Stimulated activated CD8-positive, alpha-beta memory T cell treated with anti-CD3 and anti-CD28 coated beads, Interleukin-15, amount 100 ng/mL, for 24 hours (primary cell): ENCODE measurements around the gene EEFSEC.

Experiments used
- DNase-seq: peaks from one replicate; pipeline ENCODE4 v3.0.0-alpha.2; 2020; ENCODE audit warnings: low read depth

Gene EEFSEC

GRCh38 chr3:128242818-128243601 lies 89.7 kb downstream of the EEFSEC start:
- no peak for DNase-seq

GRCh38 chr3:128243602-128244504 lies 90.6 kb downstream of the EEFSEC start:
- DNase-seq = no peak

GRCh38 chr3:128245460-128245859 lies 92.2 kb downstream of the EEFSEC start:
- DNase-seq = no peak

GRCh38 chr3:128247666-128248409 lies 94.6 kb downstream of the EEFSEC start:
- DNase-seq = no peak

- DNase-seq = no peak
These were observed 98.8 kb downstream of the EEFSEC start for GRCh38 chr3:128252083-128252482.

- DNase-seq = no peak
These were observed 99.9 kb downstream of the EEFSEC start for GRCh38 chr3:128253150-128253549.

- no peak for DNase-seq
These were observed 100.8 kb downstream of the EEFSEC start for GRCh38 chr3:128254066-128254590.

- no peak for DNase-seq
These were observed 101.7 kb downstream of the EEFSEC start for GRCh38 chr3:128254967-128255366.

GRCh38 chr3:128256131-128256530 lies 102.8 kb downstream of the EEFSEC start:
- no peak for DNase-seq

GRCh38 chr3:128257632-128258031 lies 104.4 kb downstream of the EEFSEC start:
- DNase-seq = no peak

- no peak for DNase-seq
These were observed 107.0 kb downstream of the EEFSEC start for GRCh38 chr3:128260275-128260674.

GRCh38 chr3:128262457-128262856 lies 109.2 kb downstream of the EEFSEC start:
- DNase-seq = no peak

- no peak for DNase-seq
These were observed 109.8 kb downstream of the EEFSEC start for GRCh38 chr3:128263118-128263517.

GRCh38 chr3:128263946-128264345 lies 110.7 kb downstream of the EEFSEC start:
- DNase-seq = no peak

GRCh38 chr3:128266453-128266852 lies 113.2 kb downstream of the EEFSEC start:
- no peak for DNase-seq

GRCh38 chr3:128267541-128267940 lies 114.3 kb downstream of the EEFSEC start:
- no peak for DNase-seq

- DNase-seq = no peak
These were observed 115.9 kb downstream of the EEFSEC start for GRCh38 chr3:128269006-128269775.

GRCh38 chr3:128269796-128270195 lies 116.5 kb downstream of the EEFSEC start:
- DNase-seq = no peak

- no peak for DNase-seq
These were observed 117.5 kb downstream of the EEFSEC start for GRCh38 chr3:128270559-128271492.
